Measurements from ENCODE around the gene RPL3.
A peak's percentile ranks its signal among the peaks of the same experiment; 100 is the strongest.
"Not testable (repeated sequence)": the region's sequence is repeated elsewhere in the genome, so short reads cannot be mapped to it uniquely, and the experiment has no call there.

RPL3 gene

GRCh38 chr22:39349967-39350726 is 30.7 kb upstream of the RPL3 start, which contains the start of gene SYNGR1:
Gene SYNGR1, plus strand, starts transcription at chr22:39349991. Its CDS starts 20 bp downstream, at chr22:39350011.
- FAIRE-seq, result no peak
- DNase-seq (ENCODE audit: insufficient read length), result no peak
- TF ChIP-seq POLR2A (IDR thresholded peaks at IDR 0.05; ENCODE audit: low read depth, low read length) (no peak), TAF1 (IDR thresholded peaks at IDR 0.05; ENCODE audit: borderline replicate concordance, low read depth, low read length) (no peak), POLR2AphosphoS5 (IDR thresholded peaks at IDR 0.05; ENCODE audit: low read depth, low read length) (no peak)

- DNase-seq (ENCODE audit: insufficient read length), result no peak
- FAIRE-seq, result peak; percentile 89
- TF ChIP-seq POLR2A (IDR thresholded peaks at IDR 0.05; ENCODE audit: low read depth, low read length) (no peak), POLR2AphosphoS5 (IDR thresholded peaks at IDR 0.05; ENCODE audit: low read depth, low read length) (no peak), TAF1 (IDR thresholded peaks at IDR 0.05; ENCODE audit: borderline replicate concordance, low read depth, low read length) (no peak)
Measured at GRCh38 chr22:39349506-39349966, 30.1 kb upstream of the RPL3 start.

DNA sequence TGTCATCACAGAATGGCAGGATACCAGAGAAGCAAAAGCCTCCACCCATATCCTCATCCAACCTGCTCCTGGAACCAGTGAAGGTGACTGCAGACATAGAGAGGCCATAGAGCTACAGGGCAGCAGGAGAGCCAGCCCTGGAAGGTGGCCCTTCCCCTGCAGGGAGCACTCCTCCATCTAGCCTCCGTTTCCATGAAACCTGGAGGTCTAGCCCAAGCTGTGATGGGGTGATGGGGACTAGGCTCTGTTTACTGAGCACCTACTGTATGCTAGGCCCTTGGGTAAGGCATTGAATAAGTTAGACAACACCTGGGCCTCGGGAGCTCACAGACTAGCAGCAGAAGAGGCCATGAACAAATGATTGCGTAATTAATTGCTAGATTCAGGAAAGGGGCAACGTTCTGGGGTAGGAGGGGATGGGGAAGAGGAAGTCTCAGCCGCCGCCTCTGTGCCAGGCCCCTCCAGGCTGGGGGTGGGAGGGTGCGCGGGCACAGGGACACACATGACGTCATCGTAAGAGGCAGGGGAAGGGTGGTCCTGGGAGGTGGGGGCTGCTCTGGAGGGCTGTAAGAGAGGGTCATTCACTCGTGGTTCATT is 29.6 kb upstream of the RPL3 start:
- FAIRE-seq (no peak), DNase-seq (ENCODE audit: insufficient read length) (no peak)
- no peak for TF ChIP-seq POLR2AphosphoS5 (IDR thresholded peaks at IDR 0.05; ENCODE audit: low read depth, low read length)
- no peak for TF ChIP-seq POLR2A (IDR thresholded peaks at IDR 0.05; ENCODE audit: low read depth, low read length)
- no peak for TF ChIP-seq TAF1 (IDR thresholded peaks at IDR 0.05; ENCODE audit: borderline replicate concordance, low read depth, low read length)

GRCh38 chr22:39345231-39345630 is 25.8 kb upstream of the RPL3 start:
- FAIRE-seq (no peak), DNase-seq (ENCODE audit: insufficient read length) (no peak)
- no peak for TF ChIP-seq POLR2A (IDR thresholded peaks at IDR 0.05; ENCODE audit: low read depth, low read length)
- TF ChIP-seq POLR2AphosphoS5 (IDR thresholded peaks at IDR 0.05; ENCODE audit: low read depth, low read length), result no peak
- no peak for TF ChIP-seq TAF1 (IDR thresholded peaks at IDR 0.05; ENCODE audit: borderline replicate concordance, low read depth, low read length)

GRCh38 chr22:39344046-39344390 is 24.6 kb upstream of the RPL3 start:
- no peak for DNase-seq (ENCODE audit: insufficient read length)
- no peak for TF ChIP-seq TAF1 (IDR thresholded peaks at IDR 0.05; ENCODE audit: borderline replicate concordance, low read depth, low read length)
- no peak for TF ChIP-seq POLR2AphosphoS5 (IDR thresholded peaks at IDR 0.05; ENCODE audit: low read depth, low read length)
- TF ChIP-seq POLR2A (IDR thresholded peaks at IDR 0.05; ENCODE audit: low read depth, low read length), result no peak
- no peak for FAIRE-seq

DNA sequence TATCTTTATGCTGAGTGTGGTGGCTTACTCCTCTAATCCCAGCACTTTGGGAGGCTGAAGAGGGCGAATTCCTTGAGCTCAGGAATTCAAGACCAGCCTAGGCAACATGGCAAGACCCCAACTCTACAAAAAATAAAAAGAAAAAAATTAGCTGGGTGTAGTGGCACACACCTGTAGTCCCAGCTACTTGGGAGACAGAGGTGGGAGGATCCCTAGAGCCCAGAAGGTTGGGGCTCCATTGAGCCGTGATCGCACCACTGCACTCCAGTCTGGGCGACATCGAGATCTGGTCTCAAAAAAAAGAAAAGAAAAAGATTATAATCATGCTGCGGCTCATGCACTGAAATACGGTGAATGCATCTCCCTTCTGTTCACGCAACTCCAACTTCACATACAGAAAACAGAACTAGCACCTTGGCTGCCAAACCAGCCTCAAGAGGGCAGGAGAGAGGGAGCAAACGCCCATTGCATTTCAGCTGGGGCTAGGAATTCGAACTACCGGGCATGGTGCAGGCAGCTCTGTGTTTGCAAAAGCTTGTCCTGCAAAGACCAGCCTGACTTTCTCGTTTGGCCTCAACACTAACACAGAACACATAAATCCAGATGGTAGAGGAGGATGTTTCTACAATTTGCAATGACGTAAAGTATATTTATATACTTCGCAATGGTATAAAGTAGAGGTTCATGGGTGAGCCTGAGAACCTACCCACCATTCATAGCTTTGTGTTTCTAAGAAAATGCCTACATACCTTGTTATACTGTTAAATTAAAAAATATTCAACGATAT is 24.0 kb upstream of the RPL3 start:
- FAIRE-seq, result peak; percentile 94
- TF ChIP-seq POLR2A (IDR thresholded peaks at IDR 0.05; ENCODE audit: low read depth, low read length), result no peak
- no peak for TF ChIP-seq POLR2AphosphoS5 (IDR thresholded peaks at IDR 0.05; ENCODE audit: low read depth, low read length)
- no peak for DNase-seq (ENCODE audit: insufficient read length)

DNA sequence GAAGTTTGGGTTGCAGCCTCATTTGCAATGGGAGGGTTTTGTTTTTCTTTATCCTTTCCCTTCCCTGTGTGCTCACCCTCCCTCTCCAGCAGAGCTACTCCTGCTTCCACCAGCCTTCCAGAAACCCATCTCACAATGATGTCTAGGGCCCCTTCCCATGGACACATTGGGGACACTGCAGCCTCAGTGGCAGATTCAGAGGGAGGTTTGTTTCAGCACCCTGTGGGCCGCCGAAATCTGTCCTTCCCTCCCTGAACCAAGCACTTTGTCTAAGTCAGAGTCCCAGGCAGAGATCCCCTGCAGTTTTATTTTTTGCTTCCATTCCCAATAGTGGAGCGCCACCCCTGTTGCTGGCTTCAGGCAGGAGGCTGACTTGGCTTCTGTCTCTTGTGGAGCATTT is 21.8 kb upstream of the RPL3 start:
- no peak for TF ChIP-seq TAF1 (IDR thresholded peaks at IDR 0.05; ENCODE audit: borderline replicate concordance, low read depth, low read length)
- TF ChIP-seq POLR2A (IDR thresholded peaks at IDR 0.05; ENCODE audit: low read depth, low read length), result no peak
- TF ChIP-seq POLR2AphosphoS5 (IDR thresholded peaks at IDR 0.05; ENCODE audit: low read depth, low read length), result no peak
- FAIRE-seq, result no peak
- no peak for DNase-seq (ENCODE audit: insufficient read length)

- not testable (repeated sequence) for DNase-seq (ENCODE audit: insufficient read length); FAIRE-seq
Measured at GRCh38 chr22:39339775-39340174, 20.4 kb upstream of the RPL3 start.

DNA sequence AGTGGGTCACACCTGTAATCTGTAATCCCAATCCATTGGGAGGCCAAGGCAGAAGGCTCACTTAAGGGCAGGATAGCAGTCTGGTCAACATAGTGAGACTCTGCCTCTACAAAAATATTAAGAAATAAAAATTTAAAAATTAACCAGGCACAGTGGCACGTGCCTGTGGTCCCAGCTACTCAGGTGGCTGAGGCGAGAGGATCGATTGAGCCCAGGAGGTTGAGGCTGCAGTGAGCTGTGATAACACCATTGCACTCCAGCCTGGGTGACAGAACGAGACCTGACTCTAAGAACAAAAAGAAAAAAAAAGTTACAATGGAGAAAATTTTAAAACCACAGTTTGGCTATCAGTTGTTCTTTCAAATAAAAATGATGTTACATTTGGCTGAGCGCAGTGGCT is 17.0 kb upstream of the RPL3 start:
- no peak for FAIRE-seq
- no peak for DNase-seq (ENCODE audit: insufficient read length)
- no peak for TF ChIP-seq TAF1 (IDR thresholded peaks at IDR 0.05; ENCODE audit: borderline replicate concordance, low read depth, low read length)
- no peak for TF ChIP-seq POLR2A (IDR thresholded peaks at IDR 0.05; ENCODE audit: low read depth, low read length)
- TF ChIP-seq POLR2AphosphoS5 (IDR thresholded peaks at IDR 0.05; ENCODE audit: low read depth, low read length), result no peak

DNA sequence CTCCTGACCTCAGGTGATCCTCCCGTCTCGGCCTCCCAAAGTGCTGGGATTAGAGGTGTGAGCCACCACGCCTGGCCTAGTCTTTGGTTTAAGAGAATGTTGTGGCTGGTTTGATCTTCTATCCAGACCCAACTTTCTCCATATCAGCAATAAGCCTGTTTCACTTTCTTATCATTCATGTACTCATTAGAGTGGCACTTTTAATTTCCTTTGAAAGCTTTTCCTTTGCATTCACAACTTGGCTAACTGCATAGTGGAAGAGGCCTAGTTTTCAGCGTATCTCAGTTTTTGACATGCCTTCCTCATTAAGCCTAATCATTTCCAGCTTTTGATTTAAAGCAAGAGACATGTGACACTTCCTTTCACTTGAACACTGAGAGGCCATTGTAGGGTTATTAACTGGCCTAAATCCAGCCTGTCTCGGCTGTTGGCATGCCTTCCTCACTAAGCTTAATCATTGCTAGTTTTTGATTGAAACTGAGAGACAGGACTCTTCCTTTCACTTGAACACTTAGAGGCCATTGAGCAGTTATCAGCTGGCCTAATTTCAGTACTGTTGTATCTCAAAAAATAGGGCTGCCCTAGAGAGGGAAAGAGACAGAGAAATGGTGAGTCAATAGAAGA is 13.1 kb upstream of the RPL3 start:
- DNase-seq (ENCODE audit: insufficient read length) (no peak), FAIRE-seq (no peak)
- no peak for TF ChIP-seq POLR2A (IDR thresholded peaks at IDR 0.05; ENCODE audit: low read depth, low read length)
- no peak for TF ChIP-seq POLR2AphosphoS5 (IDR thresholded peaks at IDR 0.05; ENCODE audit: low read depth, low read length)
- no peak for TF ChIP-seq TAF1 (IDR thresholded peaks at IDR 0.05; ENCODE audit: borderline replicate concordance, low read depth, low read length)

DNA sequence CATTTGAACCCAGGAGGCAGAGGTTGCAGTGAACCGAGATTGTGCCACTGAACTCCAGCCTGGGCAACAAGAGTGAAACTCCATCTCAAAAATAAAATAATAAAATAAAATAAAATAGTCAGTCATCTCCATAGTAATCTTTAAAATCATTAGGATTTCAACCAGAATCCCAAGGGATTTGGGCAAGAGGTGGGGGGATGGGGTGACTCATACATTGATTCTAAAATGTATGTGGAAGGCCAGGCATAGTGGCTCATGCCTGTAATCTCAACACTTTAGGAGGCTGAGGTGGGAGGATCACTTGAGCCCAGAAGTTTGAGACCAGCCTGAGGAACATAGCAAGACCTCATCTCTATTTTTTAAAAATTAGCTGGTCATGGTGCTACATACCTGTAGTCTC is 11.1 kb upstream of the RPL3 start:
- not testable (repeated sequence) for DNase-seq (ENCODE audit: insufficient read length); FAIRE-seq

Data from GM12892 (cell line).